Large intestine (tissue), 12 donors: Measurements from ENCODE around the gene GOLGA6L24. TPM values are rescaled to one million over a fixed set of nuclear protein-coding genes. Genes with fewer than 3 reads are reported as not detected.
"Not testable (repeated sequence)": the region's sequence is repeated elsewhere in the genome, so short reads cannot be mapped to it uniquely, and the experiment has no call there.

Experiments used
- DNase-seq, 2 donors: peaks; one replicate each; pipeline versions ENCODE4 v3.0.0 to v3.0.0-alpha.2; 2013
- H3K27ac ChIP-seq: one replicate; pipeline ENCODE4 v1.5.1; 2013; ENCODE audit warnings: low read length
- H3K27me3 ChIP-seq: 2 replicates; pipeline ENCODE4 v1.6.1; 2013; ENCODE audit warnings: low read length; ENCODE audit not compliant: control insufficient read depth, insufficient read depth
- H3K36me3 ChIP-seq: 2 replicates; pipeline ENCODE4 v1.6.1; 2013; ENCODE audit warnings: low read length; ENCODE audit not compliant: control insufficient read depth, insufficient read depth
- H3K4me1 ChIP-seq: one replicate; pipeline ENCODE4 v1.6.1; 2013; ENCODE audit warnings: low read length; ENCODE audit not compliant: control insufficient read depth, insufficient read depth
- H3K4me3 ChIP-seq: one replicate; pipeline ENCODE4 v1.5.1; 2013; ENCODE audit warnings: low read length
- H3K9me3 ChIP-seq: one replicate; pipeline ENCODE4 v1.6.1; 2013; ENCODE audit warnings: mild to moderate bottlenecking, low read depth, low read length, moderate library complexity; ENCODE audit not compliant: control insufficient read depth
- WGBS: methylation state at CpG from one replicate; pipeline ENCODE4 v1.1.5; 2013; ENCODE audit warnings: low lambda C conversion rate; ENCODE audit not compliant: insufficient coverage; 5-methylcytosine and 5-hydroxymethylcytosine counted together
- long read RNA-seq, 11 donors: transcript quantifications; one replicate each; lab custom pipeline, GENCODE V29; 2026
- polyA plus RNA-seq: library from polyadenylated mRNA; unstranded; fragments of 120-200 nt; gene quantifications from one replicate; pipeline ENCODE4 v1.2.1, GENCODE V29; 2013

GOLGA6L24 gene, protein sequence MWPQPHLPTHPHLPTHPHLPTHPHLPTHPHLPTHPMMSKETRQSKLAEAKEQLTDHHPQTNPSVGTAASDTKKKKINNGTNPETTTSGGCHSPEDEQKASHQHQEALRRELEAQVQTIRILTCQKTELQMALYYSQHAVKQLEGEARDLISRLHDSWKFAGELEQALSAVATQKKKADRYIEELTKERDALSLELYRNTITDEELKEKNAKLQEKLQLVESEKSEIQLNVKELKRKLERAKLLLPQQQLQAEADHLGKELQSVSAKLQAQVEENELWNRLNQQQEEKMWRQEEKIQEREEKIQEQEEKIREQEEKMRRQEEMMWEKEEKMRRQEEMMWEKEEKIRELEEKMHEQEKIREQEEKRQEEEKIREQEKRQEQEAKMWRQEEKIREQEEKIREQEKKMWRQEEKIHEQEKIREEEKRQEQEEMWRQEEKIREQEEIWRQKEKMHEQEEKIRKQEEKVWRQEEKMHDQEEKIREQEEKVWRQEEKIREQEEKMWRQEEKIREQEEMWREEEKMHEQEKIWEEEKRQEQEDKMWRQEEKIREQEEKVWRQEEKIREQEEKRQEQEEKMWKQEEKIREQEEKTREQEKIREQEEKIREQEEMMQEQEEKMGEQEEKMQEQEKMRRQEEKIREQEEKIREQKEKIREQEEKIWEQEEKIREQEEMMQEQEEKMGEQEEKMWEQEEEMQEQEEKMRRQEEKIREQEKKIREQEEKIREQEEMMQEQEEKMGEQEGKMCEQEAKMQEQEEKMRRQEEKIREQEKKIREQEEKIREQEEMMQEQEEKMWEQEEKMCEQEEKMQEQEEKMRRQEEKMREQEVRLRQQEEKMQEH
- polyA plus RNA-seq, result not detected
- long read RNA-seq, donor 1, result 0 reads
- long read RNA-seq, donor 2, result 0 reads
- long read RNA-seq, donor 3, result 0 reads
- long read RNA-seq, donor 4, result 0 reads
- long read RNA-seq, donor 5, result 0 reads
- long read RNA-seq, donor 6, result 0 reads
- long read RNA-seq, donor 7, result 0 reads
- long read RNA-seq, donor 8, result 0 reads
- long read RNA-seq, donor 9, result 0 reads
- long read RNA-seq, donor 10, result 0 reads
- long read RNA-seq, donor 11, result 0 reads

- no CpG with 5 or more reads among the region's 7 CpGs for WGBS
- not testable (repeated sequence) for H3K4me3 ChIP-seq, H3K36me3 ChIP-seq, H3K27ac ChIP-seq, H3K27me3 ChIP-seq, H3K9me3 ChIP-seq, DNase-seq, H3K4me1 ChIP-seq
Observed at GRCh38 chr15:28357984-28358383, at the start of gene GOLGA6L24. Gene GOLGA6L24 (minus strand): TSS chr15:28358084. CDS start chr15:28358023, 61 bp downstream.

DNA sequence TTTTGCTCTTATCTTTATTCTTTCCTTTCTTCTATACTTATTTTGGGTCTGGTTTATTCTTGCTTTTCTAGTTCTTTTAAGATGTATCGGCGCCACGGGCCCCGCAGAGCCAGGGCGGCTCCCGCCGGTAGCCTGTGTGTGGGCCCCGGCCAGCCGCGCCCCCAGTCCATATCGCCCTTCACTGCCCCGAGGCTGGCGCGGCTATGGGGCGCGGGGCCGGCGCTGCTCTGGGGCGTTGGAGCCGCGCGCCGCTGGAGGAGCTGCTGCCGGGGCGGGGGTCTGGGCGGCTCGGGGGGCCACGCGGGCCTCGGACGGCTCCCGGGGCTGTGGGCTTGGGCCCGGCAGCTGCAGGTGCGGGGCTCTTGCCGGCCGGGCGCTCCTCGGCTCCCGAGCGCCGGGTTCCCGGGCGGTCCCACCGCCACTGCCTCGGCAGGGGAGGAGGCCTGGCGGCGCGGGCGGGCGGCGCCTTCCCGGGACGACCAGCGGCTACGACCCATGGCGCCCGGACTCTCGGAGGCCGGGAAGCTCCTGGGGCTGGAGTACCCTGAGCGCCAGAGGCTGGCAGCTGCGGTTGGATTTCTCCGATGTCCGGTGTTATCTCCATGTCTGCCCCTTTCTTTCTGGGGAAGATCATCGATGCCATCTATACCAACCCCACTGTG lies 45.0 kb upstream of the GOLGA6L24 start:
- H3K4me1 ChIP-seq, H3K9me3 ChIP-seq, H3K4me3 ChIP-seq, DNase-seq, H3K27me3 ChIP-seq, H3K27ac ChIP-seq, H3K36me3 ChIP-seq: not testable (repeated sequence)
- no CpG with 5 or more reads among the region's 64 CpGs for WGBS

GRCh38 chr15:28396022-28396421 lies 38.1 kb upstream of the GOLGA6L24 start:
- no CpG with 5 or more reads among the region's 11 CpGs for WGBS
- not testable (repeated sequence) for H3K27ac ChIP-seq, DNase-seq, H3K9me3 ChIP-seq, H3K4me1 ChIP-seq, H3K4me3 ChIP-seq, H3K27me3 ChIP-seq, H3K36me3 ChIP-seq

DNA sequence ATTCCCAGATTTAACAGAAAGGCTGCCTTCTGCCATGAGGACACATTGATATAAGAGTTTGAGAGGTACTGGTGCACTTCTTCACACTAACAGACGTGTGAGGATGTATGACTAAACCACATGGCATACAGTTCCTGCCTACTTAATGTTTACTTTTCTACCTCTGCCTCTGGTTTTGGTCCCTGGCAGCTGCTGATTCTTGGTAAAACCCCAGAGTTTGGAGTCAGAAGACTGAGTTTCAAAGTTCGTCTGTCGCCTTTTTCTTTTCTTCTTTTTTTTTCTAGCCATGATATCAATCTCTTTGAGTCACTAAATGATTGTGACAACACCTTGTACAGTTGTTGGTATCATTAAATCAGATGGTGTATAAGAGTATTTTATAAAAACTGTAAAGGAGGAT lies 22.2 kb upstream of the GOLGA6L24 start:
- WGBS, result no CpG with 5 or more reads among the region's 3 CpGs

GRCh38 chr15:28378364-28378763 lies 20.5 kb upstream of the GOLGA6L24 start, which contains the start of gene GOLGA8F:
Gene GOLGA8F (plus strand): TSS chr15:28378664. CDS start chr15:28378762, 98 bp downstream.
- H3K9me3 ChIP-seq, DNase-seq, H3K27me3 ChIP-seq, H3K27ac ChIP-seq, H3K4me3 ChIP-seq, H3K4me1 ChIP-seq, H3K36me3 ChIP-seq: not testable (repeated sequence)
- no CpG with 5 or more reads among the region's 8 CpGs for WGBS

More for the DNA sequence above, 22.2 kb upstream of the GOLGA6L24 start:
- not testable (repeated sequence) for H3K9me3 ChIP-seq, H3K4me1 ChIP-seq, H3K4me3 ChIP-seq, H3K27me3 ChIP-seq, H3K27ac ChIP-seq, H3K36me3 ChIP-seq, DNase-seq

DNA sequence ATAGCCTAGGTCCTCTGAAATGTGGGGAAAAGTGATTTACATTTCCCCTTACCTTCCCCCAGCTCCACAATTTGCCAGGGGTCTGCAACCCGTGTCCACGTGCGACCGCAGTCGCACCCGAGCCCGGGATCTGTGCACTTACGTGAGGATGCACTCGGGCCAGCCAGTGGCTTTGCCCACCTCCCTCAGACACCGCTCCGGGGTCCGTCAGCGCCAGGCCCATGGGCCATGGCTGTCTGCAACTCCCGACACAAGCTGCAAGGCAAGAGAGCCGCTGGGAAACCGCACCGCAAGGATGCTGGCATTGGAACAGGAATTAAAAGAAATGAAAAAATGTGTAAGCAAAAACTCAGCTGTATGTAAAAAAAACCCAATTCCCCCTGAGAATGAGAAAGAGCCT lies 7.6 kb upstream of the GOLGA6L24 start:
- not testable (repeated sequence) for DNase-seq, H3K36me3 ChIP-seq
- no CpG with 5 or more reads among the region's 17 CpGs for WGBS

GRCh38 chr15:28322129-28322588 lies 35.7 kb downstream of the GOLGA6L24 start, which contains the start of gene HERC2:
Gene HERC2 (minus strand): TSS chr15:28322179. CDS start chr15:28321433, 746 bp downstream.
- peak within 1 kb of the TSS; percentile 23 for H3K4me3 ChIP-seq
- not testable (repeated sequence) for DNase-seq
- no CpG with 5 or more reads among the region's 52 CpGs for WGBS

More for the DNA sequence above, 7.6 kb upstream of the GOLGA6L24 start:
- not testable (repeated sequence) for H3K27ac ChIP-seq, H3K27me3 ChIP-seq, H3K4me3 ChIP-seq, H3K9me3 ChIP-seq, H3K4me1 ChIP-seq

GRCh38 chr15:28321358-28322078 lies 36.4 kb downstream of the GOLGA6L24 start:
- H3K27ac ChIP-seq, H3K9me3 ChIP-seq, H3K36me3 ChIP-seq, H3K4me1 ChIP-seq, H3K27me3 ChIP-seq: not testable (repeated sequence)
- peak overlapping the region; percentile 23 for H3K4me3 ChIP-seq
- peak in 1 of 2 donors; percentile 51 for DNase-seq
- 0% methylated on average over 2 of the region's 39 CpGs for WGBS

More at GRCh38 chr15:28322129-28322588, 35.7 kb downstream of the GOLGA6L24 start, which contains the start of gene HERC2:
- not testable (repeated sequence) for H3K27ac ChIP-seq, H3K9me3 ChIP-seq, H3K36me3 ChIP-seq, H3K27me3 ChIP-seq, H3K4me1 ChIP-seq

DNA sequence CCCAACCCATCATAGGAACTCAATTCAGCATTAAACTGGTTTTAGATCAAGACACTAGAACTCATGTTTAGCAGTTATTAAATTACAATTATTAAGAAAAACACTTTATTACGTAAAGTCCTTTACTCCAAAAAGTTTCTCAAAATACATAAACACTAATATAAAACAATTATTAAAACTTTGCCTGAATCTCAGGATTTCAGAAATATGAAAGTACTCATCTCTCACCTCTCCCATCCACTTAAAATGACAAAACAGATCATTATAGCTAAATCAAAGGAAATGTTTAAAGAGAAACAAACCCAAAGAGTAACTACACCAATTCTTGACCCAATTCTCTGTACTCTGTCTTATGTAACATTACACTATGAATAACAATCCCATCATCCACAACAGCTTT lies 38.2 kb downstream of the GOLGA6L24 start:
- WGBS, result 100% methylated on average over 1 of the region's 1 CpG
- not testable (repeated sequence) for H3K9me3 ChIP-seq, H3K4me1 ChIP-seq, H3K36me3 ChIP-seq, H3K27me3 ChIP-seq, H3K4me3 ChIP-seq, H3K27ac ChIP-seq, DNase-seq
